ENCODE results near the gene MAPK8IP1. TPM values are rescaled to one million over a fixed set of nuclear protein-coding genes. Genes with fewer than 3 reads are reported as not detected.
"Not testable (repeated sequence)": the region's sequence is repeated elsewhere in the genome, so short reads cannot be mapped to it uniquely, and the experiment has no call there.

MAPK8IP1 gene
- total RNA-seq = 10 to 100 TPM in 3 of 4 donors, 1 to 10 TPM in 1; 7.5 to 20.6 (median 16.1) TPM

- H3K36me3 ChIP-seq = peaks cover 16 to 32% (median 29%) of the 10 kb centered on the region in 4 donors
- peak within 1 kb of the TSS; percentile 54 to 74 (median 58) for H3K4me3 ChIP-seq
- 9% methylated on average over 9 of the region's 73 CpGs for WGBS
- no peak within 1 kb of the TSS for H3K27ac ChIP-seq (replicated peaks in 1 of 4)
- H3K4me1 ChIP-seq = peaks cover 3 to 17% (median 14%) of the 10 kb centered on the region in 4 donors
- no peaks in the 10 kb centered on the region for H3K27me3 ChIP-seq
- intact Hi-C loops (cut with DNase I) = no loop called here
- no peak for DNase-seq (ENCODE audit: extremely low spot score)
- TF ChIP-seq CTCF (IDR thresholded peaks at IDR 0.05) (no peak), POLR2A (IDR thresholded peaks at IDR 0.05; ENCODE audit: low read depth) (no peak), POLR2AphosphoS5 (IDR thresholded peaks at IDR 0.05) (no peak), EP300 (IDR thresholded peaks at IDR 0.05) (no peak)
- H3K9me3 ChIP-seq = no peaks in the 10 kb centered on the region
These were observed at the start of gene MAPK8IP1 for GRCh38 chr11:45885274-45885920. MAPK8IP1 (plus strand) TSS chr11:45885651; CDS start chr11:45885821, 170 bp downstream.

DNA sequence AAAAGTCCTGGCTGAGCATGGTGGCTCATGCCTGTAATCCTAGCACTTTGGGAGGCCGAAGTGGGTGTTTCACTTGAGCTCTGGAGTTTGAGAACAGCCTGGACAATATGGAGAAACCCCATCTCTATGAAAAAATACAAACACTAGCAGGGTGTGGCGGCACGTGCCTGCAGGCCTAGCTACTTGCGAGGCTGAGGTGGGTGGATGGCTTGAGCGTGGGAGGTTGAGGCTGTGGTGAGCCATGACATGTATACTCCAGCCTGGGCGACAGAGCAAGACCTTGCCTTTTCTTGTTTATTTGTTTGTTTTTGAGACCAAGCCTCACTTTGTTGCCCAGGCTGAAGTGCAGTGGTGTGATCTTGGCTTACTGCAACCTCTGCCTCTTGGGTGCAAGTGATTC is 46.2 kb upstream of the MAPK8IP1 start:
- Histone ChIP-seq H3K27ac (replicated peaks in 1 of 4) (no peak overlapping the region), H3K27me3 (no peaks in the 10 kb centered on the region), H3K4me3 (no peak overlapping the region), H3K36me3 (no peaks in the 10 kb centered on the region), H3K9me3 (no peaks in the 10 kb centered on the region), H3K4me1 (peaks cover 5 to 12% (median 7%) of the 10 kb centered on the region in 4 donors)
- WGBS = 83% methylated on average over 6 of the region's 6 CpGs
- intact Hi-C loops (cut with DNase I) = no loop called here
- no peak for TF ChIP-seq POLR2AphosphoS5 (IDR thresholded peaks at IDR 0.05)
- TF ChIP-seq POLR2A (IDR thresholded peaks at IDR 0.05; ENCODE audit: low read depth) = no peak
- no peak for TF ChIP-seq CTCF (IDR thresholded peaks at IDR 0.05)
- TF ChIP-seq EP300 (IDR thresholded peaks at IDR 0.05) = no peak
- no peak for DNase-seq (ENCODE audit: extremely low spot score)

GRCh38 chr11:45840251-45840650 is 45.2 kb upstream of the MAPK8IP1 start:
- DNase-seq (ENCODE audit: extremely low spot score); H3K4me3 ChIP-seq; H3K9me3 ChIP-seq; H3K27ac ChIP-seq (replicated peaks in 1 of 4); H3K27me3 ChIP-seq; H3K36me3 ChIP-seq: not testable (repeated sequence)
- intact Hi-C loops (cut with DNase I) = loop anchor here (5.0 kb wide), 1 partner anchor 33 kb away; the partner anchor contains the start of gene SLC35C1
- H3K4me1 ChIP-seq = peaks cover 5 to 12% (median 7%) of the 10 kb centered on the region in 4 donors
- WGBS = 80% methylated on average over 13 of the region's 13 CpGs

GRCh38 chr11:45843158-45843924 is 42.1 kb upstream of the MAPK8IP1 start:
- H3K27ac ChIP-seq (replicated peaks in 1 of 4) = peak overlapping the region; percentile 69 to 77 (median 75)
- intact Hi-C loops (cut with DNase I) = loop anchor here (5.0 kb wide), 1 partner anchor 36 kb away; the partner anchor contains the start of gene SLC35C1
- peak; percentile 98 for DNase-seq (ENCODE audit: extremely low spot score)
- H3K27me3 ChIP-seq = no peaks in the 10 kb centered on the region
- no peaks in the 10 kb centered on the region for H3K36me3 ChIP-seq
- H3K4me1 ChIP-seq = peaks cover 16 to 29% (median 20%) of the 10 kb centered on the region in 4 donors
- WGBS = 25% methylated on average over 15 of the region's 22 CpGs
- no peaks in the 10 kb centered on the region for H3K9me3 ChIP-seq
- peak; percentile 69 to 82 for TF ChIP-seq POLR2AphosphoS5 (IDR thresholded peaks at IDR 0.05)
- TF ChIP-seq POLR2A (IDR thresholded peaks at IDR 0.05; ENCODE audit: low read depth) = no peak
- peak; percentile 92 to 97 (median 94) for TF ChIP-seq CTCF (IDR thresholded peaks at IDR 0.05)
- peak overlapping the region; percentile 21 to 41 (median 28) for H3K4me3 ChIP-seq

Data from esophagus muscularis mucosa (tissue), 4 donors.